OCI-LY3 (cell line): ENCODE data around the gene SLC28A1.
A peak's percentile ranks its signal among the peaks of the same experiment; 100 is the strongest.

ENCODE experiments used
- H2AFZ ChIP-seq: fragments of 200-600, 300-600 bp; shearing (Covaris generic); 2 replicates; pipeline ENCODE4 v1.6.0; 2014; ENCODE audit warnings: antibody characterized with exemption, low read depth, low read length
- H3K27ac ChIP-seq: fragments of 200-600, 300-600 bp; sonication (generic); 2 replicates; pipeline ENCODE4 v1.5.1; 2014; ENCODE audit warnings: mild to moderate bottlenecking, low read length, moderate library complexity, mixed read lengths
- H3K27me3 ChIP-seq: fragments of 200-600, 300-600 bp; sonication (generic); 2 replicates; pipeline ENCODE4 v1.6.1; 2014; ENCODE audit warnings: low read depth, low read length, mixed read lengths
- H3K36me3 ChIP-seq: fragments of 200-600, 300-600 bp; sonication (generic); replicated peaks from 2 replicates; pipeline ENCODE3; 2014; ENCODE audit warnings: low read depth, low read length, mixed read lengths
- H3K4me1 ChIP-seq: fragments of 300-600, 200-600 bp; sonication (generic); 2 replicates; pipeline ENCODE4 v1.6.1; 2014; ENCODE audit warnings: low read length, mixed read lengths
- H3K4me2 ChIP-seq: fragments of 200-600, 300-600 bp; sonication (generic); 2 replicates; pipeline ENCODE4 v1.6.1; 2014; ENCODE audit warnings: low read length, mixed read lengths
- H3K4me3 ChIP-seq: fragments of 300-600, 200-600 bp; sonication (generic); 2 replicates; pipeline ENCODE4 v1.5.1; 2014; ENCODE audit warnings: antibody characterized with exemption, mild to moderate bottlenecking, low read length, moderate library complexity
- H3K79me2 ChIP-seq: fragments of 300-600, 200-600 bp; shearing (Covaris generic); 2 replicates; pipeline ENCODE4 v1.6.1; 2014; ENCODE audit warnings: mild to moderate bottlenecking, low read length, mixed read lengths
- H3K9ac ChIP-seq: fragments of 300-600, 200-600 bp; shearing (Covaris generic); 2 replicates; pipeline ENCODE4 v1.6.0; 2014; ENCODE audit warnings: mild to moderate bottlenecking, low read length, moderate library complexity
- H3K9me3 ChIP-seq: fragments of 200-600, 300-600 bp; shearing (Covaris generic); 2 replicates; pipeline ENCODE4 v1.6.1; 2014; ENCODE audit warnings: low read length, mixed read lengths; ENCODE audit not compliant: insufficient read depth
- H4K20me1 ChIP-seq: fragments of 200-600, 300-600 bp; sonication (generic); 2 replicates; pipeline ENCODE4 v1.6.1; 2016; ENCODE audit warnings: low read length, mixed read lengths; ENCODE audit not compliant: insufficient read depth
- CTCF ChIP-seq: fragments of 200-600, 300-600 bp; sonication (generic); IDR thresholded peaks from 2 replicates; pipeline ENCODE4 v1.5.1; 2014; ENCODE audit warnings: antibody characterized with exemption, low read length, low read depth
- EZH2phosphoT487 ChIP-seq: fragments of 200-600 bp; shearing (Covaris generic); IDR thresholded peaks from 2 replicates; pipeline ENCODE4 v1.6.1; 2018; ENCODE audit warnings: antibody characterized with exemption, mixed run types, low read depth

Gene SLC28A1

GRCh38 chr15:84871428-84871985 lies 13.0 kb upstream of the SLC28A1 start:
- peaks cover 5% of the 10 kb centered on the region; the same call in 1 of the 2 replicates for H3K27me3 ChIP-seq
- no peak overlapping the region for H2AFZ ChIP-seq
- no peak overlapping the region for H3K4me2 ChIP-seq
- H3K9me3 ChIP-seq: no peaks in the 10 kb centered on the region
- no peaks in the 10 kb centered on the region for H3K36me3 ChIP-seq
- no peak overlapping the region for H3K4me3 ChIP-seq
- no peaks in the 10 kb centered on the region for H4K20me1 ChIP-seq
- no peak for TF ChIP-seq EZH2phosphoT487
- peak; percentile 29 for TF ChIP-seq CTCF
- H3K4me1 ChIP-seq: no peaks in the 10 kb centered on the region
- H3K79me2 ChIP-seq: no peaks in the 10 kb centered on the region
- no peak overlapping the region for H3K9ac ChIP-seq
- H3K27ac ChIP-seq: no peak overlapping the region

GRCh38 chr15:84872009-84872910 lies 12.2 kb upstream of the SLC28A1 start:
- Histone ChIP-seq H3K27ac (no peak overlapping the region), H3K4me2 (no peak overlapping the region), H3K36me3 (no peaks in the 10 kb centered on the region), H4K20me1 (no peaks in the 10 kb centered on the region), H3K27me3 (peaks cover 5% of the 10 kb centered on the region; the same call in 1 of the 2 replicates), H3K4me3 (no peak overlapping the region), H3K9ac (no peak overlapping the region), H3K4me1 (no peaks in the 10 kb centered on the region), H3K9me3 (no peaks in the 10 kb centered on the region), H2AFZ (no peak overlapping the region), H3K79me2 (no peaks in the 10 kb centered on the region)
- TF ChIP-seq CTCF (no peak), EZH2phosphoT487 (no peak)

GRCh38 chr15:84873997-84874396 lies 10.5 kb upstream of the SLC28A1 start:
- no peak for TF ChIP-seq EZH2phosphoT487
- TF ChIP-seq CTCF: no peak
- no peak overlapping the region for H3K27ac ChIP-seq

DNA sequence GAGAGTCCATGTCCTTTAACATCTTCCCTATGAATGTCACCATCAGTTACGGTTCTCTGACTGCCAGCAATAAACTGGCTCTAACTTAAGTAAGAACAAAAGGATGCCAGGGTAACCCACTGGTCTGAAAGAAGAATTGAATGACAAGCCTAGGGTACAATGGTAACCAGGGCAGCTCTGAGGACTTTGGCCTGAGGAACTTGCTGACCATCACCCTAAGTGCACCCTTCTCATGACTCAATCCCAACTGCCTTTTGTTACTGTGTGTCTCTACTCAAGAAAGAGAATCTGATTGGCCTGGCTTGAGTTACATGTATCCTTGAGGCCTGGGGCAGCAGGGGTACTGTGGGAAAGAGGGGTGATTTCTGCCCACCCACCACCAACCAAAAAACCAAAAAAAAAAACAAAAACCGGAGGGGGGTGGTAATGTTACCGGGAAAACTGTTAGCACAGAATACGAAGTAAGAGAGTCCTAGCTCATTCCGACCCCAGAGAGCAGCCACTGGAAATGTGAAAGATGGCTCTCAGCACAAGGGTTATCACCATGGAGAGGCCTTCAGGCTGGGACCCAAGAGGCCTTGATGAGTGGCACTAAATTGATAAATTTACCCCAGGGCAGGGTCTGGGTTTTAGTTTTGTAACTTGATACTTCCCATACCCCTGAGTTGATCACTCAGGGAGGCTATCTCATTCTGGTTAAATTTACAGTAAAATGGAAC lies 9.3 kb upstream of the SLC28A1 start:
- Histone ChIP-seq H3K36me3 (no peaks in the 10 kb centered on the region), H3K27me3 (peaks cover 5% of the 10 kb centered on the region; the same call in 1 of the 2 replicates), H3K27ac (no peak overlapping the region), H3K9me3 (no peaks in the 10 kb centered on the region), H2AFZ (no peak overlapping the region), H3K79me2 (no peaks in the 10 kb centered on the region), H3K4me3 (no peak overlapping the region), H3K4me2 (no peak overlapping the region), H4K20me1 (no peaks in the 10 kb centered on the region), H3K9ac (no peak overlapping the region), H3K4me1 (no peaks in the 10 kb centered on the region)
- no peak for TF ChIP-seq CTCF
- TF ChIP-seq EZH2phosphoT487: no peak

More at GRCh38 chr15:84873997-84874396, 10.5 kb upstream of the SLC28A1 start:
- no peak overlapping the region for H2AFZ ChIP-seq
- no peak overlapping the region for H3K4me2 ChIP-seq
- no peaks in the 10 kb centered on the region for H3K4me1 ChIP-seq
- H3K9me3 ChIP-seq: no peaks in the 10 kb centered on the region
- H3K4me3 ChIP-seq: no peak overlapping the region
- H3K79me2 ChIP-seq: no peaks in the 10 kb centered on the region
- H4K20me1 ChIP-seq: no peaks in the 10 kb centered on the region
- no peaks in the 10 kb centered on the region for H3K36me3 ChIP-seq
- peaks cover 5% of the 10 kb centered on the region; the same call in 1 of the 2 replicates for H3K27me3 ChIP-seq
- no peak overlapping the region for H3K9ac ChIP-seq
